ENCODE results near the gene RNF169. TPM values are rescaled to one million over a fixed set of nuclear protein-coding genes. Genes with fewer than 3 reads are reported as not detected.

Gene RNF169
- total and polyA plus RNA-seq, 9 of the 15 experiments (the other 6 are each of a cell fraction or from before 2014, with no cell fraction given) = 0.68 to 18.1 (median 10.1) TPM

DNA sequence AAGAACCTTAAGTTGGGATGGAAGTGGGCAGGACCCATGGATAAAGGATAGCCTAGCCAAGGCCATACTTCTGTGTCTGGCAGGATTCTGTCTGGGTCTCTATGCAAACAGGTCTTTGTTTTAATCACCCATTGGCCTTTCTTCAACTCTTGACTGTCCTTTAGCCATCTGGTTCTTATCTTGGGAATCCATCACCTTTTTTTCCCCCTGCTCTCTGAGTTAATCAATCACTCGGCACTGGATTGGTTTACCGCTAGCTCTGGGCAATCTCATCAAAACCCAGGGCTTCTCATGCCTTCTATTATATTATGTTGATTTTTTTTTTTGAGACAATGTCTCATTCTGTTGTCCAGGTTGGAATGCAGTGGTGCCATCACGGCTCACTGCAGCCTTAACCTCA, 1.8 kb upstream of the RNF169 start:
- intact Hi-C loops (cut with micrococcal nuclease) = no loop called here

GRCh38 chr11:74749127-74749964, 697 bp downstream of the RNF169 start:
- intact Hi-C loops (cut with micrococcal nuclease) = no loop called here
- in situ Hi-C loops (cut with MboI) = no loop called here
- peak; percentile 66 to 82 (median 77) for DNase-seq (ENCODE audit: extremely low read depth in 1 of 4, low spot score in 3 of 4)
- H3K9me3 ChIP-seq (replicated peaks; ENCODE audit: control insufficient read depth, insufficient read depth, low read depth, low read length) = no peaks in the 10 kb centered on the region
- H3K4me1 ChIP-seq (replicated peaks in 1 of 2; ENCODE audit: control insufficient read depth in 2 of 2, insufficient read depth in 2 of 2, low read length in 2 of 2) = peaks cover 11 to 23% of the 10 kb centered on the region in 2 experiments; a peak in 4 of 5 replicates
- H3K4me3 ChIP-seq = peak overlapping the region; percentile 71
- ChIA-PET CTCF (ENCODE audit: low intra/inter-chr PET ratio) (no interaction called here), POLR2A (interaction anchor here (0.6 to 1.4 kb wide), 6 partner anchors 8 to 867 kb away, joined by 3 to 5 read pairs (median 4); no protein-coding TSS in a partner anchor)
- peak; percentile 72 for ATAC-seq
- no TSS peak for BruUV-seq (replicated peaks)
- WGBS (ENCODE audit: insufficient coverage, low coverage, missing lambda C conversion rate) = under 1% methylated on average over 54 of the region's 63 CpGs
- H3K27me3 ChIP-seq (ENCODE audit: control insufficient read depth in 2 of 2, insufficient read depth in 2 of 2, low read length in 2 of 2) = no peaks in the 10 kb centered on the region
- no peaks in the 10 kb centered on the region for H4K20me1 ChIP-seq (replicated peaks; ENCODE audit: control insufficient read depth, insufficient read depth, low read length)
- no peaks in the 10 kb centered on the region for H3K9me1 ChIP-seq (ENCODE audit: control insufficient read depth, insufficient read depth, low read length)
- H3K4me2 ChIP-seq (ENCODE audit: insufficient read depth, low read length) = peak overlapping the region; percentile 96
- H3K79me2 ChIP-seq (ENCODE audit: control insufficient read depth, insufficient read depth, low read length) = peaks cover 56% of the 10 kb centered on the region
- peak overlapping the region; percentile 92 for H3K27ac ChIP-seq (ENCODE audit: extremely low read depth, low read depth, low read length)
- peaks cover 8% of the 10 kb centered on the region; the same call in 1 of the 3 replicates for H3K36me3 ChIP-seq (ENCODE audit: control insufficient read depth, insufficient read depth, low read length)
- peak overlapping the region; percentile 98 for H2AFZ ChIP-seq (ENCODE audit: low read depth, low read length)
- no peak for FAIRE-seq
- peak overlapping the region; percentile 82 to 99 for H3K9ac ChIP-seq (ENCODE audit: insufficient read depth in 1 of 2, low read depth in 2 of 2, low read length in 2 of 2)
- no peak for TF ChIP-seq FOXK1 (CRISPR knock-in tag; IDR thresholded peaks at IDR 0.05; ENCODE audit: borderline replicate concordance)
- no peak for TF ChIP-seq PBX2 (CRISPR knock-in tag; IDR thresholded peaks at IDR 0.05; ENCODE audit: low read depth)
- TF ChIP-seq PBX2 (tag; conservative IDR thresholded peaks at IDR 0.05; ENCODE audit: low read depth) = no peak
- no peak for TF ChIP-seq ASH1L (IDR thresholded peaks at IDR 0.05; ENCODE audit: borderline replicate concordance, low read depth, partially characterized antibody)
- TF ChIP-seq RUNX1 (IDR thresholded peaks at IDR 0.05; ENCODE audit: low read depth) = no peak
- 0 out of 2 replicates have a peak, but pooled peaks have one; percentile 19 for TF ChIP-seq TARDBP (IDR thresholded peaks at IDR 0.05)
- no peak for TF ChIP-seq U2AF2 (optimal IDR thresholded peaks at IDR 0.05; ENCODE audit: low read depth, low read length)
- TF ChIP-seq FIP1L1 (IDR thresholded peaks at IDR 0.05; ENCODE audit: low read depth, low read length, poor library complexity, severe bottlenecking) = no peak
- TF ChIP-seq KLF10 (CRISPR knock-in tag; IDR thresholded peaks at IDR 0.05) = no peak
- TF ChIP-seq ZNF232 (CRISPR knock-in tag; IDR thresholded peaks at IDR 0.05) = no peak
- no peak for TF ChIP-seq CAMTA2 (CRISPR knock-in tag; conservative IDR thresholded peaks at IDR 0.05)

More for the DNA sequence above, 1.8 kb upstream of the RNF169 start:
- H3K27ac ChIP-seq (ENCODE audit: extremely low read depth, low read depth, low read length) = no peak overlapping the region
- H4K20me1 ChIP-seq (replicated peaks; ENCODE audit: control insufficient read depth, insufficient read depth, low read length) = no peaks in the 10 kb centered on the region
- no peak overlapping the region for H3K4me3 ChIP-seq
- 0 out of 3 replicates have a peak, but pooled peaks cover 3% of the 10 kb centered on the region for H3K36me3 ChIP-seq (ENCODE audit: control insufficient read depth, insufficient read depth, low read length)
- no peak for ATAC-seq
- H3K9ac ChIP-seq (ENCODE audit: insufficient read depth in 1 of 2, low read depth in 2 of 2, low read length in 2 of 2) = no peak overlapping the region
- CTCF ChIA-PET (ENCODE audit: low intra/inter-chr PET ratio) = no interaction called here
- TF ChIP-seq ZNF3 (CRISPR knock-in tag; IDR thresholded peaks at IDR 0.05) (no peak), CCNT2 (IDR thresholded peaks at IDR 0.05; ENCODE audit: borderline replicate concordance, extremely low read depth, insufficient read length, low read depth, low read length) (no peak), SMAD3 (CRISPR knock-in tag; conservative IDR thresholded peaks at IDR 0.05) (no peak), HDGF (IDR thresholded peaks at IDR 0.05) (no peak), BCL6 (CRISPR knock-in tag; IDR thresholded peaks at IDR 0.05) (no peak)
- no peaks in the 10 kb centered on the region for H3K9me3 ChIP-seq (replicated peaks; ENCODE audit: control insufficient read depth, insufficient read depth, low read depth, low read length)
- no peaks in the 10 kb centered on the region for H3K9me1 ChIP-seq (ENCODE audit: control insufficient read depth, insufficient read depth, low read length)
- FAIRE-seq = no peak
- H3K79me2 ChIP-seq (ENCODE audit: control insufficient read depth, insufficient read depth, low read length) = peaks cover 35% of the 10 kb centered on the region
- POLR2A ChIA-PET = no interaction called here
- H3K4me2 ChIP-seq (ENCODE audit: insufficient read depth, low read length) = no peak overlapping the region
- H2AFZ ChIP-seq (ENCODE audit: low read depth, low read length) = no peak overlapping the region
- in situ Hi-C loops (cut with MboI) = no loop called here
- 64% methylated on average over 3 of the region's 3 CpGs for WGBS (ENCODE audit: insufficient coverage, low coverage, missing lambda C conversion rate)
- H3K27me3 ChIP-seq (ENCODE audit: control insufficient read depth in 2 of 2, insufficient read depth in 2 of 2, low read length in 2 of 2) = no peaks in the 10 kb centered on the region
- no TSS peak for BruUV-seq (replicated peaks)
- no peak for DNase-seq (ENCODE audit: extremely low read depth in 1 of 4, low spot score in 3 of 4)
- peaks cover 11 to 23% of the 10 kb centered on the region in 2 experiments; a peak in 4 of 5 replicates for H3K4me1 ChIP-seq (replicated peaks in 1 of 2; ENCODE audit: control insufficient read depth in 2 of 2, insufficient read depth in 2 of 2, low read length in 2 of 2)

All from K562 (cell line).